ENCODE measurements around the gene SLC16A3.
A peak's percentile ranks its signal among the peaks of the same experiment; 100 is the strongest.

GRCh38 chr17:82204831-82205719, 23.8 kb upstream of the SLC16A3 start:
- TF ChIP-seq CTCF (IDR thresholded peaks at IDR 0.05; ENCODE audit: extremely low read depth in 1 of 2, insufficient read depth in 1 of 2, low read depth in 1 of 2, low read length in 2 of 2) (no peak), POLR2AphosphoS5 (IDR thresholded peaks at IDR 0.05; ENCODE audit: insufficient read depth, low read depth, low read length) (no peak), GATA2 (IDR thresholded peaks at IDR 0.05; ENCODE audit: insufficient read depth, insufficient read length, low read depth, low read length) (no peak), POLR2A (IDR thresholded peaks at IDR 0.05; ENCODE audit: low read depth, low read length) (no peak), EZH2 (IDR thresholded peaks at IDR 0.05; ENCODE audit: borderline replicate concordance, low read depth, low read length, severe bottlenecking) (no peak), MAX (IDR thresholded peaks at IDR 0.05; ENCODE audit: insufficient read depth, insufficient read length) (no peak), MYC (IDR thresholded peaks at IDR 0.05; ENCODE audit: low read depth, low read length) (no peak), JUN (IDR thresholded peaks at IDR 0.05; ENCODE audit: borderline replicate concordance, insufficient read depth, insufficient read length, low read depth) (peak; percentile 55), FOS (IDR thresholded peaks at IDR 0.05; ENCODE audit: borderline replicate concordance, insufficient read depth, low read length) (peak; percentile 87)
